ENCODE data around the gene RAD51B.

DNA sequence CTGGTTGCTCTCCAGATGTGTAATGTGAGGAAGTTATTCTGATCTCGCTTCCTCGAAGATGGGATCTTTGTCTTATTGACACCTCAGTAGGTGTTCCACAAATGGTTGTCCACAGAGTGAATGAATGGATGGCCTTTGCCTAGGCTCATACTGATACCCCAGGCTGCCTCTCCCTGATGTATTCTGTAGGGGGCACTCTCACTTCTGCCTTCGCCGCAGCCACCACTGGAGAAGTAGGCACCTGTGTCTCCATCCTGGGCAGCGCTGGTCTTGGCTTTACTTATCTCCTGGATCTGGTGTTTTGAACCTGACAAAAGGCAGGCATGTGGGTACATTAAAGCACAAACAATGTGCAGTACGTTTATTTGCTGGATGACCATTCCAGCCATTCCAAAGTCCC is 891.2 kb downstream of the RAD51B start:
- TF ChIP-seq, protein P1, sequence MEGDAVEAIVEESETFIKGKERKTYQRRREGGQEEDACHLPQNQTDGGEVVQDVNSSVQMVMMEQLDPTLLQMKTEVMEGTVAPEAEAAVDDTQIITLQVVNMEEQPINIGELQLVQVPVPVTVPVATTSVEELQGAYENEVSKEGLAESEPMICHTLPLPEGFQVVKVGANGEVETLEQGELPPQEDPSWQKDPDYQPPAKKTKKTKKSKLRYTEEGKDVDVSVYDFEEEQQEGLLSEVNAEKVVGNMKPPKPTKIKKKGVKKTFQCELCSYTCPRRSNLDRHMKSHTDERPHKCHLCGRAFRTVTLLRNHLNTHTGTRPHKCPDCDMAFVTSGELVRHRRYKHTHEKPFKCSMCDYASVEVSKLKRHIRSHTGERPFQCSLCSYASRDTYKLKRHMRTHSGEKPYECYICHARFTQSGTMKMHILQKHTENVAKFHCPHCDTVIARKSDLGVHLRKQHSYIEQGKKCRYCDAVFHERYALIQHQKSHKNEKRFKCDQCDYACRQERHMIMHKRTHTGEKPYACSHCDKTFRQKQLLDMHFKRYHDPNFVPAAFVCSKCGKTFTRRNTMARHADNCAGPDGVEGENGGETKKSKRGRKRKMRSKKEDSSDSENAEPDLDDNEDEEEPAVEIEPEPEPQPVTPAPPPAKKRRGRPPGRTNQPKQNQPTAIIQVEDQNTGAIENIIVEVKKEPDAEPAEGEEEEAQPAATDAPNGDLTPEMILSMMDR (IDR thresholded peaks at IDR 0.05) = no peak
- no peak for TF ChIP-seq POLR2A (IDR thresholded peaks at IDR 0.05)
